ENCODE results near the gene AMMECR1. TPM values are rescaled to one million over a fixed set of nuclear protein-coding genes. Genes with fewer than 3 reads are reported as not detected.

AMMECR1 gene
- total and polyA plus RNA-seq, 7 donors: 0.69 to 2.4 (median 1.2) TPM

Other genes starting within 250 kb of the AMMECR1 start
- under 1 TPM; 0.07 to 0.64 (median 0.16) TPM for gene RTL9, start 40.8 kb upstream of the AMMECR1 start, total RNA-seq
- gene RTL9, start 40.8 kb upstream of the AMMECR1 start, polyA plus RNA-seq: under 1 TPM in 2 of 3 donors, not detected in 1; 0.03 to 0.06 TPM

Data from psoas muscle (tissue), 7 donors.